ENCODE data around the gene PFDN2.

DNA sequence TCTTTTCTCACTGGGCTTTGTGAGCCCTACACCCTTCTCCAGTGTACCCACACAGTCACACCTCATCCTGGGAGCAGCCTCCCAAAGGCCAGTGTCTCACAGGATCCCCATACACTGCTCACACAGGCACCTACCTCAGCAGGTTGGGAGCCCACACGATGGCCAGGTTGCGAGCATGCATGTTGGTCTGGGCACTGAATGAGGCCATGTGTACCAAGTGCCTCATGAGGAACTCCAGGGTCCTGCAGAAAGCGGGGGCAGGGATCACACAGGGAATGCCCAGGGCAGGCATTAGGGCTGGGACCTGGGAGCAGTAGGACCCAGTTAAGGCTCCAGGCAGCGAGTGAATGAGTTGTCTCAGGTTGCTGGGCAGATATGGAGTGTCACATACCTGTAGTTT is 63.6 kb downstream of the PFDN2 start:
- TF ChIP-seq, protein P1, sequence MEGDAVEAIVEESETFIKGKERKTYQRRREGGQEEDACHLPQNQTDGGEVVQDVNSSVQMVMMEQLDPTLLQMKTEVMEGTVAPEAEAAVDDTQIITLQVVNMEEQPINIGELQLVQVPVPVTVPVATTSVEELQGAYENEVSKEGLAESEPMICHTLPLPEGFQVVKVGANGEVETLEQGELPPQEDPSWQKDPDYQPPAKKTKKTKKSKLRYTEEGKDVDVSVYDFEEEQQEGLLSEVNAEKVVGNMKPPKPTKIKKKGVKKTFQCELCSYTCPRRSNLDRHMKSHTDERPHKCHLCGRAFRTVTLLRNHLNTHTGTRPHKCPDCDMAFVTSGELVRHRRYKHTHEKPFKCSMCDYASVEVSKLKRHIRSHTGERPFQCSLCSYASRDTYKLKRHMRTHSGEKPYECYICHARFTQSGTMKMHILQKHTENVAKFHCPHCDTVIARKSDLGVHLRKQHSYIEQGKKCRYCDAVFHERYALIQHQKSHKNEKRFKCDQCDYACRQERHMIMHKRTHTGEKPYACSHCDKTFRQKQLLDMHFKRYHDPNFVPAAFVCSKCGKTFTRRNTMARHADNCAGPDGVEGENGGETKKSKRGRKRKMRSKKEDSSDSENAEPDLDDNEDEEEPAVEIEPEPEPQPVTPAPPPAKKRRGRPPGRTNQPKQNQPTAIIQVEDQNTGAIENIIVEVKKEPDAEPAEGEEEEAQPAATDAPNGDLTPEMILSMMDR (IDR thresholded peaks at IDR 0.05): no peak
- TF ChIP-seq POLR2AphosphoS5 (IDR thresholded peaks at IDR 0.05; ENCODE audit: low read depth, low read length): no peak
- no peak for TF ChIP-seq TCF7L2 (IDR thresholded peaks at IDR 0.05; ENCODE audit: low read depth, low read length)
- TF ChIP-seq SIN3A (IDR thresholded peaks at IDR 0.05; ENCODE audit: borderline replicate concordance, insufficient read depth, low read depth, low read length): no peak
- no peak for TF ChIP-seq REST (IDR thresholded peaks at IDR 0.05; ENCODE audit: insufficient read depth in 1 of 2, low read depth in 2 of 2, low read length in 1 of 2)
